Measurements from ENCODE around the gene SEPTIN12. TPM values are rescaled to one million over a fixed set of nuclear protein-coding genes. Genes with fewer than 3 reads are reported as not detected.

Gene SEPTIN12
- total RNA-seq, 4 donors from 2014 or later: not detected

DNA sequence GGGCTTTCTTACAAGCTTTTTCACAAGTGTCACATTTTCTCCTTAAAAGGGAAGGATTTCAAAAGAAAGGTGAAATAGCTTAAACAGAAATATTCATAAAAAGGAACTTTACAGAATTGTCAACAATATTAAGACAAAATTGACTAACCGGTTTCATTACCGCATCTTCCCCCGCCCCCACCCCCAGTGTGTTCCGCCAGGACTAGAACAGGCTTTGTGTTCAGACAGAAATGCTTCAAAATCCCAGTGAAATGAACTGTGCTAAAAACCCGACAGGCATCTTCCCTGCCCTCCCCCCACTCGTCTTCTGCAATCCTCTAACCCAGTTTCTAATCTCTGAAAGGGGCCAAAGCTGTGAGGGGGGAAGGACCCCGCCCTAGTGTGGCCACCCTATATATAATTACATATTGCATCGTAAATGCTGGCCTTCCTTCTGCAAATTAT lies 15.3 kb upstream of the SEPTIN12 start:
- no peaks in the 10 kb centered on the region for H3K27me3 ChIP-seq
- intact Hi-C loops (cut with DNase I): no loop called here
- peak overlapping the region in 2 of 4 donors; percentile 93 to 94 for H3K27ac ChIP-seq
- H3K36me3 ChIP-seq: peaks cover 0 to 57% (median 19%) of the 10 kb centered on the region in 3 donors
- 29 to 42% methylated on average over 8 of the region's 8 CpGs for WGBS, 2 donors
- DNase-seq: no peak
- H3K9me3 ChIP-seq: no peaks in the 10 kb centered on the region
- TF ChIP-seq, protein P1, sequence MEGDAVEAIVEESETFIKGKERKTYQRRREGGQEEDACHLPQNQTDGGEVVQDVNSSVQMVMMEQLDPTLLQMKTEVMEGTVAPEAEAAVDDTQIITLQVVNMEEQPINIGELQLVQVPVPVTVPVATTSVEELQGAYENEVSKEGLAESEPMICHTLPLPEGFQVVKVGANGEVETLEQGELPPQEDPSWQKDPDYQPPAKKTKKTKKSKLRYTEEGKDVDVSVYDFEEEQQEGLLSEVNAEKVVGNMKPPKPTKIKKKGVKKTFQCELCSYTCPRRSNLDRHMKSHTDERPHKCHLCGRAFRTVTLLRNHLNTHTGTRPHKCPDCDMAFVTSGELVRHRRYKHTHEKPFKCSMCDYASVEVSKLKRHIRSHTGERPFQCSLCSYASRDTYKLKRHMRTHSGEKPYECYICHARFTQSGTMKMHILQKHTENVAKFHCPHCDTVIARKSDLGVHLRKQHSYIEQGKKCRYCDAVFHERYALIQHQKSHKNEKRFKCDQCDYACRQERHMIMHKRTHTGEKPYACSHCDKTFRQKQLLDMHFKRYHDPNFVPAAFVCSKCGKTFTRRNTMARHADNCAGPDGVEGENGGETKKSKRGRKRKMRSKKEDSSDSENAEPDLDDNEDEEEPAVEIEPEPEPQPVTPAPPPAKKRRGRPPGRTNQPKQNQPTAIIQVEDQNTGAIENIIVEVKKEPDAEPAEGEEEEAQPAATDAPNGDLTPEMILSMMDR (IDR thresholded peaks at IDR 0.05): no peak
- TF ChIP-seq POLR2A (IDR thresholded peaks at IDR 0.05): no peak
- peak overlapping the region; percentile 61 to 96 (median 78) for H3K4me3 ChIP-seq
- peaks cover 20 to 34% (median 23%) of the 10 kb centered on the region in 3 donors for H3K4me1 ChIP-seq

DNA sequence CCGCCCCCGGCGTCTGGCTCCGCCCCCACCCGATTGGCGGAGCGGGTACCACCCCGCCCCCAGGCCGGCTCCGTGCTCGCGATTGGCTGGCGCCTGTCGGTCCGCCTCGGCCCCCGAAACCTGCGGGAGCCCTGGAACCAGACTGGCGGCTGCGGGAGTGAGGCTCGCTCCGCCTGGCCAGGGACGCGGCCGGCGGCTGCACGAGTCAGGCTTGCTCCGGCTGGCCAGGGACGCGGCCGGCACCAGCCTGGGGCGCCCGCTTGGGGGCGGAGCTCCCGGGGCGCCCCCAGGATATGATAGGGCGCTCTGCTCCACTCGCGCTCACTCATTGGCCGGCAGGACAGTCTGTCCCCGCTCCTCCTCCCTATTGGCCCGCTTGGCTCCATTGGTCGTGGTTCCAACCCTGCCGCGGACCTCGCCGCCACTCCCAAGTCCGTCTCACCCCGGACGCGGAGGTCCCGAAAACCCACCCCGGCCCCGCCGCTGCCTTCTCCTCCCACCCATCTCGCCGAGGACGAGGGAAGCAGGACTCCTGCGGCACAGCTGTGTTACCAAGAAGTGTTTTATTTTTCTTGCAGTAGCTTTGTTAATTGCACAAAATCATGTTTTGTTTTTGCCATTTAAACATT lies 14.6 kb upstream of the SEPTIN12 start:
- H3K36me3 ChIP-seq: peaks cover 0 to 57% (median 13%) of the 10 kb centered on the region in 3 donors
- 0% methylated on average over 8 to 11 of the region's 59 CpGs for WGBS, 2 donors
- H3K27ac ChIP-seq: peak overlapping the region; percentile 92 to 94 (median 93)
- peaks cover 20 to 34% (median 23%) of the 10 kb centered on the region in 3 donors for H3K4me1 ChIP-seq
- H3K4me3 ChIP-seq: peak overlapping the region; percentile 61 to 96 (median 78)
- no peaks in the 10 kb centered on the region for H3K9me3 ChIP-seq
- intact Hi-C loops (cut with DNase I): no loop called here
- TF ChIP-seq, protein P1 (IDR thresholded peaks at IDR 0.05): peak in 5 of 6 experiments; percentile 30 to 56 (median 37)
- TF ChIP-seq POLR2A (IDR thresholded peaks at IDR 0.05): peak in 1 of 4 donors; percentile 35
- H3K27me3 ChIP-seq: no peaks in the 10 kb centered on the region
- peak; percentile 43 for DNase-seq

DNA sequence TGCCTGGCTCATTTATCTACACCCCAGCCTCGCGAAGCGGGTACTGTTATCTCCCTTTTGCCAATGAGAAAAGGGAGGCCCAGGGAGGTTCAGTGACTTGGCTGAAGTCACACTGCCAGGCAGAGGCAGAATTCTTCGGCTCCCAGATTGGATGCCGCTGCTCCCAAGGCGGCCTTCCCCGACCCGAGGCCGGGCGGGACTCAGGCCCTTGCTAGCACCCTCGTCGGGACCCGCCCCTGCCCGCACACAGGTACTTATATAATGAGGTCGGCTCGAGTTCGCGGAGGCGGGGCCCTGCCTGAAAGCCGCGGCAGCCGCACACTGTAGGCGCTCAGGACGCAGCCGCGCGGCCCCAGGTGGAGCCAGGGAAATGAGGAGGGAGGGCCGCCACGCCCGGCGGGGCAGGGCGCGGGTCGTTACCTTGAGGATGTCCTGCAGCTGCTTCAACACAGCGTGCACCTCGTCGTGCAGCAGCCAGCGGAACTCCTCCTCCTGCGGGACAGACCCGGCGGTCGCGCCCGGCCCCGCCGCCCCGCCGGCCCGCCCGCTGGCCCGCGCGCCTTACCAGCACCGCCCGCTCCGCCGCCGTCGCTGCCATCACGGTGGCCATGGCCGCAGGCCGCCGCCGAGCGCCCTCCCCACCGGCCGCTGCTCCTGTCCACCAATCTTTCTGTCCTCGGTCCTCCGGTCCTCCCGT lies 14.0 kb upstream of the SEPTIN12 start, which contains the start of gene ROGDI:
ROGDI (minus strand) TSS at position 672 of the 697 bp plus-strand sequence; CDS start at position 610, 62 bp downstream.
- Histone ChIP-seq H3K27me3 (no peaks in the 10 kb centered on the region), H3K9me3 (no peaks in the 10 kb centered on the region), H3K4me3 (peak within 1 kb of the TSS; percentile 61 to 96 (median 78)), H3K27ac (peak within 1 kb of the TSS; percentile 92 to 94 (median 93)), H3K4me1 (peaks cover 20 to 34% (median 23%) of the 10 kb centered on the region in 3 donors), H3K36me3 (peaks cover 0 to 57% (median 9%) of the 10 kb centered on the region in 3 donors)
- TF ChIP-seq, protein P1 (IDR thresholded peaks at IDR 0.05): no peak
- TF ChIP-seq POLR2A (IDR thresholded peaks at IDR 0.05): peak in 3 of 4 donors; percentile 34 to 77 (median 66)
- 0% methylated on average over 3 of the region's 70 CpGs for WGBS, 2 donors
- intact Hi-C loops (cut with DNase I): no loop called here
- peak; percentile 49 for DNase-seq

DNA sequence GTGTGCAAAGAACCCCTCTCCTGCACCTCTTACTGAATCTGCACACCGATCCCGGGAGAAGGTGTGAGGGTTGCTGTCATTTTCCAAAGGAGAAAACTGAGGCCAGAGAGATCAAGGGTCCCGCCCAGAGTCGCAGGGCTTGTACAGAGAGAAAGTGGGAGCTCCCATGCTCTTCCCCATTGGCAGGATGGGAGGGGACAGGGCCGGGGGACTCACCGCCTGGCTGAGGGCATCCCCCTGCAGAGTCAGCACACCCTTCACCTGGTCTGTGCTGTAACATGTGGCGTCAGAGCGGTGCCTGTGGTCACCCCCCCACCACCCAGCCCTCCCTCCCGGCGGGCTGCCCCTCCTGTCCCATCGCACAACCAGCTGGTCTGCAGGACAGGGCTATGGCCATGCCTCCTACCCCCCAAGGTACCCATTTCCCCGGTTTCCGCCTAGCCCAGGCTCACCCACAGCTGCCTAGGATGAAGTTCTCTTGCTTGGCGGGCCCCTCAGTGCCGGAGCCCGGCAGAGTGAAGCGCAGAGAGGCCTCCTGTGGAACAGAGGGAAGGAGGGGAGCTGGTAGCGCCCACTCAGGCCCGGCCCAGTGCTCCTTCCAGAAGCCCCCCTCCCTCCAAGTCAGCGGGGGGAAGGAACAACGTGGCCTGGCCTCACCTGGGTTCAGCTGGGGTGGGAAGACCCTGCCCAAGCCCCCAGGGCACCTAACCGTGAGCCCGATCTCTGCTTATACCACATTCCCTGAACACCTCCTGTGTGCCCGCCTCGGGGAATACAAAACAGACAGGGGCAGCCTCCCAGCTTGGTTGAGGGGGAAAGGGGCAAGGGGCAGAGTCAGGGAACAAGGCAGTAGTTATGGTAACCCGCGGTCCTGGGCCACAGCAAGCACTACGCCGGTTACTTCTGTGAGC lies 13.2 kb upstream of the SEPTIN12 start:
- Histone ChIP-seq H3K9me3 (no peaks in the 10 kb centered on the region), H3K36me3 (peaks cover 0 to 57% (median 9%) of the 10 kb centered on the region in 3 donors), H3K4me1 (peaks cover 20 to 34% (median 23%) of the 10 kb centered on the region in 3 donors), H3K27ac (peak overlapping the region; percentile 92 to 94 (median 93)), H3K27me3 (no peaks in the 10 kb centered on the region), H3K4me3 (peak overlapping the region; percentile 61 to 96 (median 78))
- WGBS, 2 donors: 34 to 41% methylated on average over 8 to 13 of the region's 29 CpGs
- TF ChIP-seq, protein P1 (IDR thresholded peaks at IDR 0.05): no peak
- TF ChIP-seq POLR2A (IDR thresholded peaks at IDR 0.05): no peak
- no peak for DNase-seq
- intact Hi-C loops (cut with DNase I): no loop called here

Measured in esophagus squamous epithelium (tissue), 5 donors.